ENCODE measurements around the gene TRUB2.

The TRUB2 gene

DNA sequence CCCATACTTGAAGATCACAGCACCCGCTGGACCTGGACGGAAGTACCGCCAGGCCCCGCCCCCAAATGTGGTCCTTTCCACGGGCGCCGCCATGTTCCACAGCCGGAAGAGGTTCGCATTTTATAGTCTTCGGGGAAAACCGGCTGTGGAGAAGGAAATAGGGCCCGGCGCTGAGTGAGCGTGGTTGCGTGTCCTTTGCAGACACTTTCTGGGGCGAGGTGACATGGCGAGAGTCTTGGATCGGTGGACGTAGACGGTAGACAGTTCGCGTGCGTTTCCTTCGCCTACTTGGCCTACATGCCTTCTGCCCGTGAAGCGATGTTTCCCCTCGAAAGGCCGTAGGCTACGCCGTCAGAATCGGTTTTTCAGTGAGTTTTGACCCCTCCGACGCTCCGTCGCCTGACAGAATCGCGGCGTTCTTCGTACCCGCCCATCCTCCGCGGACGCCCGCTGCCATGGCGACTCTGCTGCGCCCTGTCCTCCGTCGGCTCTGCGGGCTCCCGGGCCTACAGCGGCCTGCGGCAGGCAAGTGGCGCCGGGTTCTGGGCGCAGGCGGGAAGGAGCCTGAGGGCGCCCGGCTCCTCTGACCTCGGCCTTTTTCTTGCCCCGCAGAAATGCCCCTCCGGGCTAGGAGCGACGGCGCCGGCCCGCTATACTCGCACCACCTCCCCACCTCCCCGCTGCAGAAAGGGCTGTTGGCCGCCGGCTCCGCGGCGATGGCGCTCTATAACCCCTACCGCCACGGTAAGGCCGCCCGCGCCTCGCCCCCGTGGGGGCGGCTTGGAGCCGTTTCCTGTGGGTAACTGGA, at the start of gene TRUB2, which contains the start of gene COQ4:
TRUB2 (minus strand) TSS at position 44 of the 808 bp plus-strand sequence; CDS start at position 5, 39 bp downstream.
COQ4 (plus strand) TSS at position 436 of the 808 bp plus-strand sequence; CDS start at position 456, 20 bp downstream.
- peak; percentile 83 for DNase-seq

GRCh38 chr9:128371630-128372117, 49.4 kb upstream of the TRUB2 start:
- no peak for DNase-seq

DNA sequence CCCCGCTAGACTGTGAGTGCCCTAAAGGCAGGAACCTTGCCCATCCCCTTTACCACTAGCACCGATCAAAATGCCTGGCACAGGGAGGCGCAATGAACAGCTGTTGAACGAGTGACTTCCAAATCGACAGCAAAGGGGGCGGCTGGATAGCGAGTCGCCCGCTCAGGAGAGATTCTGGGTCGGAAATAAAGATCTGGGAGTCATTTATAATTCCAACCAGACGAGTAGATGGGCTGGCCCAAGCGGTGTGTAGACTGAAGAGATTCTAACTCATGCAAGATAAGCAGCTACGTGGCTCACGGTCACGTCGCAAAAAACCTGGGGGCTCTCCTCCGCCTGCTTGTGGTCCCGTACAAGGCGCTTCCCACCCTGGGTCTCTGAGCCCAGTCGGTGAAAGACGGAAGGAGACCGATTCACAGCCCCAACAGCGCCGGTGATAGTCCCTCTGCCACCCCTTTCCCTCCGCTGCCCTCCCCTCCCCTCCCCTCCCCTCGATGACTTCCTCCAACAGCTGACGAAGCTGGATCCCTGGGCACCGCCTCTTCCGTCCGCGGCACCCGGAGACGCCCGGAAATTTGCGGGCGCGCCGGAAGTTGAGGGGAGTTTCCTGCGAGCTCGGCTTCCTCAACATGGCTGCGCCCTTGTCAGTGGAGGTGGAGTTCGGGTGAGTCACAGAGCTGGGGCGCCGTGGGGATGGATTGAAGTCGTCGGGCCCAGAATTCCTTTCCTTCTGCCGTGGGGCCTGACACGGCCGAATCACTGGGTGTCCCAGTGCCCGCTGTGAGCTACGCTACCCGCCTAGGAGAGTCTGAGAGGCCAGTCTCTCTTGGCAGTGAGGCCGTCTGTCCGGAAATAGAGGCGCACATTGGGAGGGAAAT, 48.7 kb upstream of the TRUB2 start, which contains the start of gene URM1:
URM1 (plus strand) TSS at position 623 of the 878 bp plus-strand sequence; CDS start at position 630, 7 bp downstream.
- DNase-seq, result peak; percentile 85

DNA sequence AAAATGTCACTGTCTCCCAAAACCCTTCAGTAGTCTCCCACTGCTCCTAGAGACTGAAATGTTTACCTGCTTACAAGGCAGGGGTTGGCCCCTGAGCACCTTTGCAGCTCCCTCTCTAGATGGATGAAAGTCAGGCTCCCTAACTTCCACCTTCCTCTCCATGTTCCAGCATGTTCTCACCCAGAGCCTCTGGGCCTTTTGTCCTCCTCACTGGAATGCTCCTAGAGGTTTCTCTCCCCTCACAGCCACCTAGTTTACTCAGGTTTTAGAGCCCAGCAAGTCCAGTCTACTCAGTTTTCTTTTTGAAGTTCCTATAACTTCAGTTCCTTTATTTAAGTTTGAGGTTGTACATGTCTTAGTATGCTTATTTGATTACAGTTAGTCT, 48.1 kb upstream of the TRUB2 start:
- DNase-seq, result no peak

DNA sequence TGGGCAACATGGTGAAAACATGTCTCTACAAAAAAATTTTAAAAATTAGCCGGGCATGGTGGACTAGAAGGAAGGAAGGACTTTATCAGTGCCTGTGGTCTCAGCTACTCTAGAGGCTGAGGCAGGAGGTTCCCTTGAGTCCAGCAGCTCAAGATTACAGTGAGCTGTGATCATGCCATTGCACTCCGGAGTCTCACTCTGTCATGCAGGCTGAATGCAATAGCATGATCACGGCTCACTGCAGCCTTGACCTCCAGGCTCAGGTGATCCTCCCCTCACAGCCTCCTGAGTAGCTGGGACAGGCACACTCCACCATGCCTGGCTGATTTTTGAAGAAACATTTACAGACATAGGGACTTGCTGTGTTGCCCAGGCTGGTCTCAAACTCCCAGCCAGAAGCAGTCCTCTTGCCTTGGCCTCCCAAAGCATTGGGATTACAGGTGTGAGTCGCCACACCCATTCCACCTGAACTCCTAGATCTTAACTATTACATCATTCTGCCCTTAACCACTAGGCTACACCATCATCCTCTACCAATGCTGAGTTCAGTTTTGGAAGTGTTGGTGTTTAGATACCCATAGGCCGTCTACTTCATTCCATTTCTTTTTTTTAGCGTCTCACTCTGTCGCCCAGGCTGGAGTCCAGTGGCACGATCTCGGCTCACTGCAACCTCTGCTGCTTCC, 46.9 kb upstream of the TRUB2 start:
- no peak for DNase-seq

- no peak for DNase-seq
Observed at GRCh38 chr9:128365525-128365924, 43.3 kb upstream of the TRUB2 start.

GRCh38 chr9:128362774-128363173, 40.5 kb upstream of the TRUB2 start:
- DNase-seq, result no peak

DNA sequence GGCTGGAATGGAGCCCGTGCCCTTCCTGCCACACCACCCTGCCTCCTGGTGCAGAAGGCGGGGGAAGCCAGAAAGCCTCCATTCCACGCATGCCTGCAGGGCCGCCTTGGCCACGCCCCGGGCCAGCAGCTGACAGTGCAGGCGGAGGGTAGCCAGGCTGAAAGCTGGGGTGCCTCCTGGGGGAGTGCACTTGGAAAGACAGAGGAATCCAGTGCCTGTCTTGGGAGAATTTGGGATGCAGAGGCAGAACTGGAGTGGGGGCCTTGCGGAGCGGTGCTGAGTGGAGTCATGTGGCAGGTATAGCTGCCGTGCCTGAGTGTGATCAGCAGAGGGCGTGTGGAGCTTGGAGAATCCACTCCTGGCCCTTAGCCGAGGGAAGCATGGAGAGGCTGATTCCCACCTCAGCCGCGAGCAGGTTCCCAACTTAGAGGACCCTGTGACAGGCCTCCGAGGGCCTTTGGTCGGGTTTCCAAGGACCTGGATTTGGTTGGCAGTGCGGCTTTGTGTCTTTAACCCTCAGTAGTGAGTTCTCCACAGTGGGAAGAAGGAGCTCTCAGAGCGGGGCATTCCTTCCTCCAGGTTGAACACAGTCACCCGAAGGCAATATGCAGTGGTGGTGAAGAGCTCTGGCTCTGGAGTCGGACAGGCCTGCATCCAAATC, 39.9 kb upstream of the TRUB2 start:
- peak; percentile 76 for DNase-seq

GRCh38 chr9:128361296-128361985, 39.2 kb upstream of the TRUB2 start:
- DNase-seq, result peak; percentile 64

DNA sequence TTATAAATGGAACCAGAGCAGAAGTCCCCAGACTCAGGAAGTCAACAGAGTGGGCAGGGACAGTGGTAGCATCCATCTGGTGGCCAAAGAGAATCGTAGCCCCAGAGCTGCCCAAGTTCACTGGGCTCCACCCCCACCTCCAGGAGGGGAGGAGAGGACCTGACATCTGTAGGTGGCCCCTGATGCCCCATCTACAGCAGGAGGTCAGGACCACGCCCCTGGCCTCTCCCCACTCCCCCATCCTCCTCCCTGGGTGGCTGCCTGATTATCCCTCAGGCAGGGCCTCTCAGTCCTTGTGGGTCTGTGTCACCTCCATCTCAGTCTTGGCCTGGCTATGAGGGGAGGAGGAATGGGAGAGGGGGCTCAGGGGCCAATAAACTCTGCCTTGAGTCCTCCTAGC, 38.6 kb upstream of the TRUB2 start:
- no peak for DNase-seq

DNA sequence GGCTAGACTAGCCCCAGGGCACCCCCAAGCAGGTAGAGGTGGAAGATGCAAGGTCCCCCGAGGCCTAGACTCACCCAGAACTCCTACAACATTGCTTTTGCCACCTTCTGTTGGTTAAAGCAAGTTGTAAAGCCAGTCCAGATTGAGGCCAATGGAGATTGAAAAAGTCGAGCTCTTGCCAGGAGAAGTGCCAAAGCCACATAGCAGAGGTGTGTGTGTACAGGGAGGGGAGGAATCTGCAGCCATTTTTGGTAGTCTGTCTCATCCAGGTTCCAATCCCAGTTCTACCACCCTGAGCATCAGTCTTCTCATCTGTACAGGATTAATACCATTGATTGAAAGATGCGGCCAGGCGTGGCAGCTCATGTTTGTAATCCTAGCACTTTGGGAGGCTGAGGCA, 36.6 kb upstream of the TRUB2 start:
- DNase-seq, result no peak

GRCh38 chr9:128358090-128358489, 35.8 kb upstream of the TRUB2 start:
- no peak for DNase-seq

GRCh38 chr9:128355451-128355850, 33.2 kb upstream of the TRUB2 start:
- no peak for DNase-seq

DNA sequence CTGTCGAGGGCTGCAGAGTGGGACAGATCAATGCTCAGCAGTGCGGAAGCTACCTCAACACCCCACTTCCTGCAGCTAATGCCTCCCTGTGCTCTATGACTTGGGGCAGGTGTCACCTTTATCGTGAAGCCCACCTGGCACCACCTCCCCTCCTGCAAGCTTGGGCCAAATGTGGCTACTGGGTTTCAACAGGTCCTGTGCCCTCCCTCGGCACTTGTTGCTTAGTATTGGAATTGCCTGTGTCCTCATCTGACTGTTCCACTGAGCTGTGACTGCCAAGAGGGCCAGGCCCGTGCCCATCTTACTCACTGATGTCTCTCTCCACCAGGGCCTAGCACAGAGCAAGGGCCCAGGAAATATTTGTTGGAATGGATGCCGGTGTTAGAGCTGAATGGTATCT, 27.5 kb upstream of the TRUB2 start:
- DNase-seq, result no peak

DNA sequence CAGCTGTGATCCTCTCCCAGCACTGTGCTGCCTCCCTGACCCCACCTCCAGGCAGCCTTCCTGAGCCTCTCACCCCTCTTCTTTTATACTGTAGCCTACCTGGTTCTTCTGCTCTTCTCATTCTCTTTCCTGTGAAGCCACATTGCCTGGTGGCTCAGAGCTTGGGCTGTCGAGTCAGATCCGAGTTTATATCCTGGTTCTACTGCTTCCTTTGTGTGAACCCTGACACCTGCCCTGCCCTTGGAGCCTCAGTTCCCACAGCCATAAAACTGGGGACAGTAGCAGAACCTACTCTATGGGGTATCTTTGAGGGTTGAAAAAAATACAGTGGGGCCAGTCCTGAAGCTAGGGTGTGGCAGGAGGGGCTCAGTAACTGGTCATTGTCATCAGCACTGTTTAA, 26.9 kb upstream of the TRUB2 start:
- DNase-seq, result no peak

DNA sequence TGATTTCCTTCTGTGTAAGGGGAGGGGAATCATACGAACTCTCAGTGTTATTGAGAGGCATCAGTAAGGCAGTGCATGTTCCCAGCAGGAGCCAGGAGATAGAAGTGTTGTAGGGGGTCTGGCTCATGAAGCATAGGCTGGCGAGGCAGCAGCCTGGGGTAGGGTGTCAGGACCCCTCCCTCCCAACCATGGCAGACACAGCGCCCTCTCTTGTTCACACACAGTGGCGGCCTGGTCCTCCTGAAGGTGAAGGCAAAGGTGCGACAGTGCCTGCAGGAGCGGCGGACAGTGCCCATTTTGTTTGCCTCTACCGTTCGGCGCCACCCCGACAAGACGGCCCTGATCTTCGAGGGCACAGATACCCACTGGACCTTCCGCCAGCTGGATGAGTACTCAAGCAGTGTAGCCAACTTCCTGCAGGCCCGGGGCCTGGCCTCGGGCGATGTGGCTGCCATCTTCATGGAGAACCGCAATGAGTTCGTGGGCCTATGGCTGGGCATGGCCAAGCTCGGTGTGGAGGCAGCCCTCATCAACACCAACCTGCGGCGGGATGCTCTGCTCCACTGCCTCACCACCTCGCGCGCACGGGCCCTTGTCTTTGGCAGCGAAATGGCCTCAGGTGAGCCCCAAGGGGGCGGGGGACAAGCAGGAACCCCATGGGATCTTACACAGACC, 22.8 kb upstream of the TRUB2 start:
- no peak for DNase-seq

- no peak for DNase-seq
Observed at GRCh38 chr9:128343855-128344254, 21.6 kb upstream of the TRUB2 start.

DNA sequence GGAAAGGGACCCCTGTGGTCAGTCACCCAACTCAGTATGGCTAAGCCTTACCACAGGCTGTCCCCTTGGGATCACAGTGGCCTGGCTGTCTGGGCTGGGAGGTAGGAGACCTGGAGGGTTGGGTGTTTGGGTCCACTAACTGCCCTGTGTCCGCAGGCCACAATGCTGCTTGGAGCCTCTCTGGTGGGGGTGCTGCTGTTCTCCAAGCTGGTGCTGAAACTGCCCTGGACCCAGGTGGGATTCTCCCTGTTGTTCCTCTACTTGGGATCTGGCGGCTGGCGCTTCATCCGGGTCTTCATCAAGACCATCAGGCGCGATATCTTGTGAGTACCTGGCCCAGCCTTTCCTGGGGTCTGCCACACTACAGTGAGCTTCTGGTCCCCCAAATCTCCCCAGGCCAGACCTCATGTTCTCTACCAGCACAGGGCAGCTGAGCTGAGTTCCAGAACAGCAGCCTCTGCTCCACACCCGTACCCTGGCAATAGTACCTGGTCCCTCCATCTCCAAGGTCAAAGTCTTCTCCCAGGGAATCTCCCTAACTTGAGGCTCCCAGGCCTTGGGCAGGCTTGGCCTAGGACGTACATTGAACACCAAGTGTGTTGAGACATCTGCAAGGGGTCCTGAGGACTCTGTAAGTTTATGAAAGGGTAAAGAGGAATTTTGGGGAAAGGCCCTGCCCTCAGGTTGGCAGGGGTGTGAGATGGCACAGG, 20.9 kb upstream of the TRUB2 start:
- DNase-seq, result no peak

DNA sequence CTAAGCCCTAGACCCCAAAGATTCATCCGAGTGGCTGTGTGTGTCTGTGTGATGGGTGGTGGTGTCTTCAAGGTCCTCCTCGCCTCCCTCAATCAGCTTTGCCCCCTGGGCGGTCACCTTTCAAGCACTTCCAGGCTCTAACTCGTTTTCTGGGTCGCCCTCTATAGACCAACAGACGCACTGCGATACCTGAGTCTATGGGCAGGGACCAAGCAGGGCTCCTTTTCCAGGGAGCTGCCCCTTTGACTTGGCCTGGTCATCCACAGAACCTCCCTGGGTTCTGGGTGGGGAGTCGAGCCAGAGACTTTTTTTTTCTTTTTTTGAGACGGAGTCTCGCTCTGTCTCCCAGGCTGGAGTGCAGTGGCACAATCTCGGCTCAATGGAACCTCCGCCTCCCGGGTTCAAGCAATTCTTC, 19.2 kb upstream of the TRUB2 start:
- peak; percentile 46 for DNase-seq

DNA sequence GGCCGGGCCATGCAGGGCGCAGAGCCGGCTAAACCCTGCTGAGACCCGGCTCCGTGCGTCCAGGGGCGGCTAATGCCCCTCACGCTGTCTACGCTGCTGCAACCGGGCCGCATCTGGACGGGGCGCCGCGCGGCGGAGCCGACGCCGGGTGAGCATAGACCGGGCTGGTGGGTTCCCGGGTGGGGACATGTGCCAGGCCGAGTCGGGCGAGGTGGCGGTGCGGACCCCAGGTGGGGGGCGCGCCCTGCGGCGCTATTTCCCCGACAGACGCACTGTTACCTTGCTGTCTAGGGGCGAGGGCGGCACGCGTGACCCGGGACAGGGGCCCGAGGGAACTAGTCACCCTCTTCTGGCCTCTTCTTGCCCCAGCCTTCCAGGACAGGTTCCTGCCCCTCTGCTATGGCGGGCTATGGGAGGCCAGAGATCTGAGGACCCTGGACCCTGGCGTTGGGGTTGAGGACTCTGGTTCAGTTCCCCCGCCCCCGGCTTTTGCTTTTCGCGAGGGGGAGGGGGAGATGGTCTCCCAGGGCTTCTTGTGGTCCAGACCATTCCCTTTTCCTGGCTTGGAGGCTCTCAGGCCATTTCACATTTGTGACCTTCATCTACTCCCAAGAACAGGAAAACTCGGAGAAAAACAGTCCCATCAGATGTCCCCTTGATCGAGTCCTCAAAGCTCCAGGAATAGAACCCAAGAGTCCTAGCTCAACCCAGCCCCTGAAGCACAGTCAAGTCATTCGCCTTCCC, 18.6 kb upstream of the TRUB2 start:
- no peak for DNase-seq

Data from SHP77 treated with DMSO at 0.1 percent for 48 hours (cell line).